Hematopoietic multipotent progenitor cell treated with erythropoietin and hydrocortisone succinate and interleukin-3 and kit ligand, for 6 days (in vitro differentiated cells): ENCODE results near the gene PNKD.
"Not testable (repeated sequence)": the region's sequence is repeated elsewhere in the genome, so short reads cannot be mapped to it uniquely, and the experiment has no call there.

Experiments
- DNase-seq: peaks from one replicate; pipeline ENCODE4 v3.0.0-alpha.2; 2015

PNKD gene

GRCh38 chr2:218293715-218294429 lies 23.6 kb downstream of the PNKD start:
- no peak for DNase-seq

GRCh38 chr2:218294430-218295022 lies 24.2 kb downstream of the PNKD start:
- no peak for DNase-seq

GRCh38 chr2:218295029-218295428 lies 24.7 kb downstream of the PNKD start:
- no peak for DNase-seq

GRCh38 chr2:218296200-218296599 lies 25.9 kb downstream of the PNKD start:
- DNase-seq: no peak

- DNase-seq: peak; percentile 68
Measured at GRCh38 chr2:218296847-218297246, 26.5 kb downstream of the PNKD start.

- DNase-seq: no peak
Measured at GRCh38 chr2:218298314-218298875, 28.1 kb downstream of the PNKD start.

GRCh38 chr2:218300141-218300540 lies 29.8 kb downstream of the PNKD start:
- DNase-seq: no peak

DNA sequence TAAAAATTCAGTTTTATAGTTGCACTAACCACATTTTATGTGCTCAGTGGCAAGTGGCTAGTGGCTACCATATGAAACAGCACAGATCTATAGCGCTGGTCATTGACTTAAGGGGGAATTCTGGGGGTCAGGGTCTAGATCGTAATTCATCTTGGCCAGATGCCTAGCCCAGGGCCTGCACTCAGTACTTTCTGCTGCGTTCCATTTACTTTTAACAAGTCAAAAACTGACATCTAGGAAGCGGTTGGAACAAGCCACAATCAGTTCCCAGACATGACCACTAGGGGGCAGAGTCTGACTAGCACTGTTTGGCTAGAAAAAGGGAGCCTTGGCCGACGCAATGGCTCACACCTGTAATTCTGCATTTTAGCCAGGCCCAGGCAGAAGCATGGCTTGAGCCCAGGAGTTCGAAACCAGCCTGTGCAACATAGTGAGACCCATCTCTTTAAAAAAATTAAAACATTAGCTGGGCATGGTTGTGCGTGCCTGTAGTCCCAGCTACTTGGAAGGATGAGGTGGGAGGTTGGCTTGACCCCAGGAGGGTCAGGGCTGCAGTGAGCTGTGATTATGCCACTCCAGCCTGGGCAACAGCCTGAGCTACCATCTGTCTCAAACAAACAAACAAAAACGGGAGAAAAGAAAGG lies 31.0 kb downstream of the PNKD start:
- peak; percentile 97 for DNase-seq

DNA sequence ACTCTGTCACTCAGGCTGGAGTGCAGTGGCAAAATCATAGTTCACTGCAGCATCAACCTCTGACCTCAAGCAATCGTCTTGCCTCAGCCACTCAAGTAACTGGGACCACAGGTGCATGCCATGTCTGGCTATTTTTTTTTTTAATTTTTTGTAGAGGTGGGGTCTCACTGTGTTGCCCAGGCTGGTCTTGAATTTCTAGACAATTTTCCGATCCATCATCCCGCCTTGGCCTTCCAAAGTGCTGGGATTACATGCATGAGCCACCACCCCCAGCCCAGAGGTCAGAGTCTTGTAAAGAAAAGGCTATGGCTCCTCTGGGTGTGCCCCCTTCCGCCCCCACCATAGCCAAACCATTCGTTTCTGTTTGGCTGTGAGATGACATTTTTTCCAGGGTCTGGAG lies 35.1 kb downstream of the PNKD start:
- DNase-seq: no peak

DNA sequence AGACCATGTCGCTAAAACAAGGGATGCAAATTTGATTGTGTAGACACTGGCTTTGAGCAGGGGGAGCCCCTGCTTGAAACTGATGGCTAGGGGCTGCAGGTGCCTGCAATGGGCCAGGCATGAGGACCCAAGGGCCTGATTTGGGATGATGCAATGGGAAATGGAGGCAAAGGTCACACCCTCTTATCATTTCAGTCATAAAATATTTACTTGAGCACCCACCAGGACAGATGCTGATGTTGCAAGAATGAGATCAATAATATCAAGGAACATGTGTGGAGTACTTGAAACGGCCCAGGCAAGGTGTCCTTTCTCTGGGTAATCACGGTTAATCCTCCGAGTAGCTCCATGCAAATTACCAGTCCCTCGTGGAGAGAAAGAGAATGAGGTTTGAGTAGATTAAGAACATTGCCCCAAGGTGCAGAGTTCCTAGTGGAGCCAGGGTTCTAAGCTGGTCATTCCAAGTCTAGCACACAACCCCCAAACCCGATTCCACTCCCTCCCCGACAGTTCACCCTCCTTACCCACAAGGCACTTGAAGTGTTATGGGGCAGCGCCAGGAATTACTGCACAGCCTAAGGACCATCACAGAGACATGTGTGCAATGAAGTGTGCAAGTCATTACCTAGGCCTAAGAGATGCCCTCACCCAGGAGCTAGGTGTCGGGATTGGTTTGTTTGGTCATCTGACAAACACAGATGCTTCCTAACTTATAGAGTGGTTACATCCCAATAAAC lies 36.0 kb downstream of the PNKD start:
- no peak for DNase-seq

DNA sequence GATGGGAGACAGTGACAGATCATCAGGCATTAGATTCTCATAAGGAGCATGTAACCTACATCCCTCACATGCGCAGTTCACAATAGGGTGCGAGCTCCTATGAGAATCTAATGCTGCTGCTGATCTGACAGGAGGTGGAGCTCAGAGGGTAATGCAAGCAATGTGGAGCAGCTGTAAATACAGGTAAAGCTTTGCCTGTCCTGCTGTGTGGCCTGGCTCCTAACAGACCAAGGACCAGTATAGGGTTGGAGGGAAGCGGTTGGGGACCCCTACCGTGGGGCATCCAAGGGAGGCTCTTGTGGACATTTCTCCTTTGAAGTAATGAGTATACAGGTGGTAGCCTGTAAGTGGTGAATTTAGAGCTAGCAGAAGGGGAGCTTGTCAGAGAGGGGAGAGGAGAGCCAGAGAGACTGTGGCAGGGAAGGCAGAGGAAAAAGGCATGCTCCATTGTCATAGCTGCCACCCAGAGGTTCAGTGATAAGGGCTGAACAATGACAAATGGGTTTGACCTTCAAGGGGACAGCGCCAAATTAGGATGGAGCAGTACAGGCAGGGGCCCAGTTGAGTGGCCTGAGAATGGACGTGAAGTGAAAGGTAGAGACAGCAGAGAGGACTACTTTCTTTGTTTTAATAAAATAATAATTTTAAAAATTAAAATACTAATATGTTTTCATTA lies 37.2 kb downstream of the PNKD start:
- peak; percentile 21 for DNase-seq

DNA sequence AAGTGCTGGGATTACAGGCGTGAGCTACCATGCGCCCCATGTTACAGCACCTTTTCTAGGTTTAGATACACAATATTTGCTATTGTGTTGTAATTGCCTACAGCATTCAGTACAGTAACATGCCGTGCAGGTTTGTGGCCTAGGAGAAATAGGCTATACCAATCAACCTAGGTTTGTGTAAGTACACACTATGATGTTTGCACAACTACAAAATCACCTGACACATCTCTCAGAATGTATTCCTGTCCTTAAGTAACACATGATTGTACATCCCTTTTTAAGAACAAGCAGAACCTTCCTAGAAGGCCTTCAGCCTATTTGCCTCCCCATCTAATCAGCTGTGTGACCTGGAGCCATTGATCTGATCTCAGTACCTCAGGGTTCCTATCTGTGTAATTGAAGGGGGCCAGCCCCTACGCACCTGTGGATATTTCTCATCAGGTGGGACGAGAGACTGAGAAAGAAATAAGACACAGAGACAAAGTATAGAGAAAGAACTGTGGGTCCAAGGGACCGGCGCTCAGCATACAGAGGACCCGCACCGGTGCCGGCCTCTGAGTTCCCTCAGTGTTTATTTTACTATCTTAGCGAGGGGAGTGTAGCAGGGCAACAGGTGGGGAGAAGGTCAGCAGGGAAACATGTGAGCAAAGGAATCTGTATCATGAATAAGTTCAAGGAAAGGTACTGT lies 40.7 kb downstream of the PNKD start:
- no peak for DNase-seq

DNA sequence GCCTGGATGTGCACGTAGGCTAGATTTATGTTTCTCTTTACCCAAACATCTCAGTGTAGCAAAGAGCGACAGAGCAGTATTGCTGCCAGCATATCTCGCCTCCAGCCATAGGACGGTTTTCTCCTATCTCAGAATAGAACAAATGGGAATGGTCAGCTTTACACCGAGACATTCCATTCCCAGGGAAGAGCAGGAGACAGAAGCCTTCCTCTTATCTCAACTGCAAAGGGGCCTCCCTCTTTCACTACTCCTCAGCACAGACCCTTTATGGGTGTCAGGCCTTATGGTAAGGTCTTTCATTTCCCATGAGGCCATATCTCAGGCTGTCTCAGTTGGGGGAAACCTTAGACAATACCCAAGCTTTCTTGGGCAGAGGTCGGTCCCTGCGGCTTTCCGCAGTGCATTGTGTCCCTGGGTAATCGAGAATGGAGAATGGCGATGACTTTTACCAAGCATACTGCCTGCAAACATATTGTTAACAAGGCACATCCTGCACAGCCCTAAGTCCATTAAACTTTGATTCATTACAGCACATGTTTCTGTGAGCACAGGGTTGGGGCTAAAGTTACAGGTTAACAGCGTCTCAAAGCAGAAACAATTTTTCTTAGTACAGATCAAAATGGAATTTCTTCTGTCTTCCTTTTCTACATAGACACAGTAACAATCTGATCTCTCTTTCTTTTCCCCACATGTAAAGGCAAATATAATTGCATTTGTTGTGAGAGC lies 41.4 kb downstream of the PNKD start:
- DNase-seq: not testable (repeated sequence)

- DNase-seq: no peak
Measured at GRCh38 chr2:218312267-218312756, 42.0 kb downstream of the PNKD start.

- DNase-seq: no peak
Measured at GRCh38 chr2:218313356-218313755, 43.0 kb downstream of the PNKD start.

DNA sequence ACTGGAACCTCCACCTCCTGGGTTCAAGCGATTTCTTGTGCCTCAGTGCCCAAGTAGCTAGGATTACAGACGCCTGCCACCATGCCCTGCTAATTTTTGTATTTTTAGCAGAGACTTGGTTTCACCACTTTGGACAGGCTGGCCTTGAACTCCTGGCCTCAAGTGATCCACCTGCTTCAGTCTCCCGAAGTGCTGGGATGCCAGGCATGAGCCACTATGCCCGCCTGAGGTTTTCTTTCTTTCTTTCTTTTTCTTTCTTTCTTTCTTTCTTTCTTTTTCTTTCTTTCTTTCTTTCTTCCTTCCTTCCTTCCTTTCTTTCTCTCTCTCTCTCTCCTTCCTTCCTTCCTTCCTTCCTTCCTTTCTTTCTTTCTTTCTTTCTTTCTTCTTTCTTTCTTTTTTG lies 44.4 kb downstream of the PNKD start:
- DNase-seq: not testable (repeated sequence)

- DNase-seq: no peak
Measured at GRCh38 chr2:218315397-218315796, 45.1 kb downstream of the PNKD start.

GRCh38 chr2:218317303-218317630 lies 46.9 kb downstream of the PNKD start:
- DNase-seq: no peak

- DNase-seq: no peak
Measured at GRCh38 chr2:218317835-218318234, 47.5 kb downstream of the PNKD start.

- DNase-seq: no peak
Measured at GRCh38 chr2:218318241-218318640, 47.9 kb downstream of the PNKD start.

GRCh38 chr2:218319813-218320365 lies 49.6 kb downstream of the PNKD start:
- DNase-seq: peak; percentile 55
